GM18861 (cell line): Measurements from ENCODE around the gene RPL13A.

ENCODE experiments used
- ATAC-seq: cut with Tn5 transposase; IDR thresholded peaks from one replicate; pipeline ENCODE4 v1.9.1; 2021; ENCODE audit not compliant: unreplicated experiment

Gene RPL13A

DNA sequence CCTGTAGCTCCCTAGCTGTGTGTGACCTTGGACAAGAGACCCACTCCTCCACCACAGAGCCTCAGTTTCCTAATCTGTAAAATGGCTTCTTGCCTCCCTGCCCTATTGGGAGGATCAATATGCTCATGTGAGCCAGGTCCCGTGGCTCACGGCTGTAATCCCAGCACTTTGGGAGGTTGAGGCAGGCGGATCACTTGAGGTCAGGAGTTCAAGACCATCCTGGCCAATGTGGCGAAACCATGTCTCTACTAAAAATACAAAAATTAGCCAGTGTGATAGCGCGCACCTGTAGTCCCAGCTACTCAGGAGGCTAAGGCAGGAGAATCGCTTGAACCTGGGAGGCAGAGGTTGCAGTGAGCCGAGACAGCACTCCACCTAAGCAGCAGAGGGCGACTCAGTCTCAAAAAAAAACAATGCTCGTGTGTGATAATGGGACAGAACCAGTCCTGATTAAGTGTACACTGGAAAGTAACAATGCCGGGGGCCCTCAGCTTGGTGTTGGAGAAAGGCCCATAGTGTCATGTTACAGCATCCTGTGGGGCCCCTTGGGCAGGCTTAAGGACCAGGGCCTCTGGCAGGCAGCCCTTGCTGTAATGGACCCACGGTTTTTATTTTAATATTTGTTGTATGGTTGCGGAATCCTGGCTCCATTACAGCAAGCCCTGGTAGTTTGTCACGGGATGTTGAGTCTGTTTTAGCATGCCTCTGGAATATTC, 15.6 kb downstream of the RPL13A start:
- ATAC-seq, result no peak

GRCh38 chr19:49503582-49503962, 16.2 kb downstream of the RPL13A start:
- ATAC-seq, result no peak

DNA sequence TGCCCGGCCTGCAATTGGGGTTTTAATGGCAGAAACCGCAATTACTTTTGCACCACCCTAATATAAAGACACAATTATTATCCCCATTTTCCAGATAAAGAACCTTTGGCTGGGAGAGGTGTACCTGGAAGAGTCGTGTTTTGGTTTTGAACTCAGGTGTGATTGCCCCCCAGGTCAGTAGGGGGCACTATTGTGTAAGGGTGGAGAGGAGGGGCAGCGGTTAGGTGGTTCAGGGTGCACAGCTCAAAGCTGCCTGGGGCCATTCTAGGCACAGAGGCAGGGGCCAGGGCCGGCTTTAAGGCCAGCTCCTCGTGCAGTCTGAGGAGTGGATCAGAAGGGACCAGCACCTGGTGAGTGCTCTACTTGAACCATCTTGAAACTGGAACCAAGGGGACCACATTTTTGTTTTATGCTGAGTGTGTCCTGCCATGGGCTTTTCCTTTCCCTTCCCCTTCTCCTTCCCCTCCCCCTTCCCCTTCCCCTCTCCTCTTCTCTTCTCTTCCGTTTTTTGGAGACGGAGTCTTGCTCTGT, 19.2 kb downstream of the RPL13A start:
- no peak for ATAC-seq

DNA sequence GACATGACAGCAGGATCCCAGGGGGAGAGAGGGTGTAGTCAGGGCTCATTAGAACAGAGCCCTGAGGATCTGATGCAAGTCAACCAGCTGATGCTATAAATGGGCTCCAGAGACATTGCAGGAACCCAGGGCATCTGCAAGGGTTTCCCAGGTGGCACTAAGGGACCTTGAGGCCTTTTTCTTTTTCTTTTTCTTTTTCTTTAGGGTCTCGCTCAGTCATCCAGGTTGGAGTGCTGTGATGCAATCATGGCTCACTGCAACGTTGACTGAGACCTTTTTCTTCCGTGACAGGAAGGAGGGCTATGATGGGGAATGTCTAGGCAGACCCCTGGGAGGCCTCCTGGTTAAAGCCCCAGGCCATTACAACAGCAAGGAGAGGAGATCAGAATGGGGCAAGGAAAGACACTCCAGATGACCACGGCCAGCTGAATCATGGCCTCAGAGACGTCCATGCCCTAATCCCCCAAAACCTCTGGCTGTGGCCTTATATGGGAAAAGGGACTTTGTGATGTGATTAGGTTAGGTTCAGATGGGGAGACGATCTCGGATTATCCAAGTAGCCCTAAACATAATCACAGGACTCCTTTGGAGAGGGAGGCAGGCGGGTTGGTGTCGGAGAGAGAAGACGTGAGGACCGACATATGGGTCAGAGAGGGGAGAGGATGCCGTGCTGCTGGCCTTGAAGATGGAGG, 20.5 kb downstream of the RPL13A start:
- ATAC-seq, result no peak

DNA sequence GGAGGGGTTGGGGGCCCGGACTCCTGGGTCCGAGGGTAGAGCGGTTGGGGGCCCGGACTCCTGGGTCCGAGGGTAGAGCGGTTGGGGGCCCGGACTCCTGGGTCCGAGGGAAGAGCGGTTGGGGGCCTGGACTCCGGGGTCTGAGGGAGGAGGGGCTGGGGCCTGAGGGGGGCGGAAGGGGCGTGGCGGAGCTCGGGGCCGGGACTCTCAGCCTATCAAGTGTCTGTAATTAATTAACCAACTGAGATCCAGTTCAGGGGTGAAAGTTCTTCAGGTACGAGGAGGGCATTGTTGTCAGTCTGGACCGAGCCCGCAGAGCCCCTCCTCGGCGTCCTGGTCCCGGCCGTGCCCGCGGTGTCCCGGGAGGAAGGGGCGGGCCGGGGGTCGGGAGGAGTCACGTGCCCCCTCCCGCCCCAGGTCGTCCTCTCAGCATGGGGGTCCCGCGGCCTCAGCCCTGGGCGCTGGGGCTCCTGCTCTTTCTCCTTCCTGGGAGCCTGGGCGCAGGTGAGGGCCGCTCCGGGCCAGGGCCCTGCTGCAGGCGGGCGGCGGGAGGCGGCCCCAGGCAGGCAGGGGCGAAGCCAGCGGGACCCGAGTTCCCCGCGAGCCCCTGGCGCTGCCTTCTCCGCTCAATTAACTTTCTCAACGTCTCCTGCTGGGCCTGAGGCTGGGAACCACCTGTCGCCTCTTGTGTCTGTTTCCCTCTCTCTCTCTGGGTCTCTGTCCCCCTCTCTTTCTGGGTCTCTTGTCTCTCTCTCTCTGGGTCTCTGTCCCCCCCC, 25.8 kb downstream of the RPL13A start:
- no peak for ATAC-seq

DNA sequence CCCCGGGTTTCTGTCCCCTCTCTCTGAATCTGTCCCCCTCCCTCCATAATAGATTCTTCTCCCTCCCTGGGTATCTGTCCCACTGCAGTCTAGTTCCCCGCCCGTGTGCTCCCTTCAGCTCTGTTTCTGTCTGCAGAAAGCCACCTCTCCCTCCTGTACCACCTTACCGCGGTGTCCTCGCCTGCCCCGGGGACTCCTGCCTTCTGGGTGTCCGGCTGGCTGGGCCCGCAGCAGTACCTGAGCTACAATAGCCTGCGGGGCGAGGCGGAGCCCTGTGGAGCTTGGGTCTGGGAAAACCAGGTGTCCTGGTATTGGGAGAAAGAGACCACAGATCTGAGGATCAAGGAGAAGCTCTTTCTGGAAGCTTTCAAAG, 26.3 kb downstream of the RPL13A start:
- no peak for ATAC-seq

- ATAC-seq, result no peak
These were observed 26.7 kb downstream of the RPL13A start for GRCh38 chr19:49514151-49514550.

DNA sequence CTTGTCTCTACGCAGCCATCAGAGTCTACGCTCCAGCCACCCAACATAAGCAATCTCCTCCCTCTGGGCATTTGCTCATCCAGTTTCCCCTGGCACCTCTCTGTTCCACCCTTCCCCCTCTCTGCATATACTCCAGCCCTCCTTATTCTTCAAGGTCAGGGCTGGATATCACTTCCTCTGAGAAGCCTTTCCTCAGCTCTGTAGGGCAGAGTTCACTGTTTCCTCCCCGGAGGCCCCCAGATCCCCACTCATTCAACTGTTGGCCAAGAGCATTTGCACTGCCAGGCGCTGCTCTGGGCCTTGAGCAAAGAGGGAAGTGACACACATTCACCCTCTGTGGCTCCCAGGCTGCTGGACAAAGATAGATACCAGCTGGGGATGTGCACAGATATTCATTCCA, 28.4 kb downstream of the RPL13A start:
- ATAC-seq, result no peak

DNA sequence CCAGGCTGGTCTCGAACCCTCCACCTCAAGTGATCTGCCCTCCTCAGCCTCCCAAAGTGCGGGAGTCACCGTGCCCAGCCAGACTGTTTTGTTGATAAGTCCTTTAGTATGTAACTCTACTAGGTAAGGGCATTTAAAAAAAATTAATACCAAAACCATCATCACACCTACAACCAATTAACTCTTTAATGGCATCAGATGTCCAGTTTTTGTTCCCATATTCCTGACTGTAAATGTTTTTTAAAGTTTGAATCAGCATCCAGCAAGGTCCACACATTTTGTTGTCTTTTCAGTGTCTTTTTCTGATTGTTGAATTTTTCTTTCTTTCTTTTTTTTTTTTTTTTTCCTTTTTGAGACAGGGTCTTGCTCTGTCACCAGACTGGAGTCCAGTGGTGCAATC, 30.6 kb downstream of the RPL13A start:
- no peak for ATAC-seq

DNA sequence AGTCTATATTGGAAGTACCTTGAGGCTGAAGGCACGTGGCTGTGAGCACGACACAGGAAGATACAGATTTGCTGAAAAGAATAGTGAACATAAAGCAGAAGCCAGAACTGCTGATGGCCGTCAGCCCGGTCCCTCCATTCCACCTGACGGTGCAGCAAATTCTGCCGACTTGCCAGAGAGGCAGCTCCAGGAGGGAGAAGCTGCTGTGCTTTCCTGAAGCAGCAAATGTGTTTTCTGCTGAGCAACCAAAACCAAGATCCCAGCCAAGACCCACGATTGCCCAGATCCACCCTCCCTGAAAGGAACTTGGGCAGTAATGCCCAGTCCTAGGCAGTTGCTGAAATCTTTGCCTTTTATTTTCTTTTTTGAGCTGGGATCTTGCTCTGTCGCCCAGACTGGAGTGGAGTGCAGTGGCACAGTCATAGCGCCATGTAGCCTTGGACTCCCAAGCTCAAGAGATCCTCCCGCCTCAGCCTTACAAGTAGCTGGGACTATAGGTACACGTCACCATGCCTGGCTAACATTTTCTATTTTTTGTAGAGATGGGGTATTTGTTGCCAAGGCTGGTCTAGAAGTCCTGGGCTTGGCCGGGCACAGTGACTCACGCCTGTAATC, 33.4 kb downstream of the RPL13A start:
- ATAC-seq, result no peak

DNA sequence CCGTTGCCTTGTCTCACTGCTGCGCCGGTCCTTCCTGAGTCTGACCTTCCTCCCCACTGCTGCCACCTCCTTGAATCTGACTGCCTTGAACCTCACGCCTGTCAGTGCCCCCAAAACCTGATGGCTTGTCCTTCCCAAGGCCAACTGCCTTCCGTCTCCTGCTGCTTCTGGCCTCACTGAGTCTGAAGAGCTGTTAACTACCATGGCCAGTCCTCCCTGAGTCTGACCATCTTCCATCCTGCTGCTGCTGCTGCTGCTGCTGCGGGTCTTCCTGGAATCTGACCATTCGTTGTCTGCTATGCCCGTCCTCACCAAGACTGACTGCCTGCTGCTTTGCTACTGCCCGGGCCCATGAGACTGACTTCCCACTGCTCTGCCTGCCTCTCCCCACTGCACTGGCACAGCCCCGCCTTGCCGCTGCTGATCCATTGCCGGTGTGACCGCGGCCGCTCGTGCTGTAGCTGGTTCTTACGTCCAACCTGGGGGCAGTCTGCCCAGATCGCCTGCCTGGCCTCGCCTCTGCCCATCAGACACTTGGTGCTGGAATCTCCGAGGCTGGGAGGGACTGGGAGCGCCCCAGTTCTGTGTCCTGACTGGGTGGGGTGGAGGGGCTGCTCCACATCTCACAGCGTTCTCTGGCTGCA, 37.5 kb downstream of the RPL13A start:
- ATAC-seq, result no peak

DNA sequence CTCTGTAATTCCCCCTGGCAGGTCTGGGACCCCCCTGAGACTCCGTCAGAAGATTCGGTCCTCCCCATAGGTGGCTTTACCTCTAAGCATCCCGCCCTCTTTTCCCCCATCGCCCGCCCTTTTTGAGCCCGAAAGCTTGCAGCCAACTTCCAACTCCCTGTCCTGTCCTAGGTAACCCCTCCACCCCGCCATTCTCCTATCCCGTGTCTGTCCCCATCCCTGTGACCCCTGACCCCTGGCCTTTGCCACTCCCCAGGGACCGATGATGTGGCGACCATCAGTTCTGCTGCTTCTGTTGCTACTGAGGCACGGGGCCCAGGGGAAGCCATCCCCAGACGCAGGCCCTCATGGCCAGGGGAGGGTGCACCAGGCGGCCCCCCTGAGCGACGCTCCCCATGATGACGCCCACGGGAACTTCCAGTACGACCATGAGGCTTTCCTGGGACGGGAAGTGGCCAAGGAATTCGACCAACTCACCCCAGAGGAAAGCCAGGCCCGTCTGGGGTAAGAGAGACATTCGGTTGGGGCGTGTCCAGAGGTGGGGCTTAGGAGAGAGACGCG, 40.9 kb downstream of the RPL13A start:
- ATAC-seq, result no peak

- ATAC-seq, result no peak
These were observed 43.3 kb downstream of the RPL13A start for GRCh38 chr19:49530708-49531107.

DNA sequence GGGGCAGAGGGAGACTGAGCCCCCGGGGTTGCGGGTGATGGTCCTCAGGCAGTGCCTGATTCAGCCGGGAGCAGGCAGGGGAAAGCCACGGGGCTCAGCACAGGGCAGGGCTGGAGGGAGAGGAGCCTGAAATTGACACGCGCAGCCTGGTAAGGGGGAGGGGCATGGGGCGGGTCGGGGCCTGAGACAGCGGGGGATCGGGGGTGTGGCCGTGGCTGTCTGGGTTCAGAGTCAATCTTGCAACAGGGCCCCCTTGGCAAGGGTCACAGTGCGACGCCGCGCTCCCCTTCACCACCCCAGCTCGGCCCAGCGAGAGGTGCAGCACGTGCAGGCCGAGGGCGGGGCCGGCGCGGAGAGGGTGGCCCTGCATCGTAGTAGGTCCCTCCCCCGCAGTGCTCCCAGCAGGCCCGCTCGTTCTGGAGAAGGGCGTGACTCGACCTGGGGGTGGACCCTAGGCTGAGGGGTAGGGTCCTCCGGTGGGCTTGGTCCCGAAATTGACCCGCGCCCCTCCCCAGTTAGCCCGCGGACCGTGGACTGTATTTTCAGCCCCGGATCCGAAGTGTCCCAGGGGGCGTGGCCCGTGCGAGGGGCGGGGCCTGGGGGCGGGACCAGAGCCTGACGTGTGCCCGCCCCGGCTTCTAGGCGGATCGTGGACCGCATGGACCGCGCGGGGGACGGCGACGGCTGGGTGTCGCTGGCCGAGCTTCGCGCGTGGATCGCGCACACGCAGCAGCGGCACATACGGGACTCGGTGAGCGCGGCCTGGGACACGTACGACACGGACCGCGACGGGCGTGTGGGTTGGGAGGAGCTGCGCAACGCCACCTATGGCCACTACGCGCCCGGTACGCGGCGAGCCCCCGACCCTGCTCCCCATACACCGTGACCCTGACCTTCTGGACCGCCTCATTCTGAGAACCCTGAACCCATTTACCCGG, 46.4 kb downstream of the RPL13A start:
- ATAC-seq, result peak; percentile 60

GRCh38 chr19:49534632-49535385, 47.4 kb downstream of the RPL13A start:
- no peak for ATAC-seq

GRCh38 chr19:49536921-49537462, 49.6 kb downstream of the RPL13A start:
- no peak for ATAC-seq

GRCh38 chr19:49538643-49539042, 51.2 kb downstream of the RPL13A start:
- ATAC-seq, result no peak

- no peak for ATAC-seq
These were observed 52.0 kb downstream of the RPL13A start for GRCh38 chr19:49539192-49539952.
